NCI-H345 (cell line): ENCODE data around the gene ABI1.
A peak's percentile ranks its signal among the peaks of the same experiment; 100 is the strongest.

Experiments
- DNase-seq: peaks from one replicate; lab custom pipeline; 2025; lab: John Stamatoyannopoulos, UW

The ABI1 gene

GRCh38 chr10:26765549-26765948 is 95.2 kb downstream of the ABI1 start:
- DNase-seq = no peak

- DNase-seq = no peak
Measured at GRCh38 chr10:26759008-26759407, 101.8 kb downstream of the ABI1 start.

GRCh38 chr10:26755443-26755903 is 105.3 kb downstream of the ABI1 start:
- DNase-seq = no peak

- DNase-seq = no peak
Measured at GRCh38 chr10:26746061-26746460, 114.7 kb downstream of the ABI1 start.

- no peak for DNase-seq
Measured at GRCh38 chr10:26743841-26744240, 116.9 kb downstream of the ABI1 start.

GRCh38 chr10:26743091-26743490 is 117.7 kb downstream of the ABI1 start:
- no peak for DNase-seq

GRCh38 chr10:26741368-26741767 is 119.4 kb downstream of the ABI1 start:
- DNase-seq = no peak

- peak; percentile 4 for DNase-seq
Measured at GRCh38 chr10:26739071-26739631, 121.6 kb downstream of the ABI1 start.

GRCh38 chr10:26738301-26738911 is 122.4 kb downstream of the ABI1 start:
- DNase-seq = no peak

- no peak for DNase-seq
Measured at GRCh38 chr10:26737730-26738129, 123.0 kb downstream of the ABI1 start.

- DNase-seq = no peak
Measured at GRCh38 chr10:26735435-26735834, 125.3 kb downstream of the ABI1 start.

GRCh38 chr10:26733750-26734568 is 126.8 kb downstream of the ABI1 start:
- no peak for DNase-seq

- DNase-seq = no peak
Measured at GRCh38 chr10:26730552-26730951, 130.2 kb downstream of the ABI1 start.

GRCh38 chr10:26729395-26729794 is 131.4 kb downstream of the ABI1 start:
- DNase-seq = no peak

- DNase-seq = no peak
Measured at GRCh38 chr10:26728957-26729356, 131.8 kb downstream of the ABI1 start.

GRCh38 chr10:26727005-26727404 is 133.8 kb downstream of the ABI1 start:
- no peak for DNase-seq

- peak; percentile 8 for DNase-seq
Measured at GRCh38 chr10:26725837-26726727, 134.7 kb downstream of the ABI1 start.

- DNase-seq = no peak
Measured at GRCh38 chr10:26723016-26723415, 137.7 kb downstream of the ABI1 start.

GRCh38 chr10:26721561-26721960 is 139.2 kb downstream of the ABI1 start:
- DNase-seq = no peak

- no peak for DNase-seq
Measured at GRCh38 chr10:26717476-26717875, 143.3 kb downstream of the ABI1 start.

GRCh38 chr10:26715137-26715487 is 145.6 kb downstream of the ABI1 start:
- no peak for DNase-seq

- DNase-seq = no peak
Measured at GRCh38 chr10:26714415-26715136, 146.2 kb downstream of the ABI1 start.
